Measurements from ENCODE around the gene MYEOV.

Gene MYEOV

GRCh38 chr11:69265911-69266510 is 27.9 kb upstream of the MYEOV start:
- DNase-seq (ENCODE audit: low read depth): no peak

- DNase-seq (ENCODE audit: low read depth): no peak
These were observed 26.6 kb upstream of the MYEOV start for GRCh38 chr11:69267395-69267805.

GRCh38 chr11:69268911-69269310 is 25.0 kb upstream of the MYEOV start:
- DNase-seq (ENCODE audit: low read depth): no peak

GRCh38 chr11:69269388-69269787 is 24.6 kb upstream of the MYEOV start:
- no peak for DNase-seq (ENCODE audit: low read depth)

GRCh38 chr11:69269926-69270697 is 23.8 kb upstream of the MYEOV start:
- no peak for DNase-seq (ENCODE audit: low read depth)

GRCh38 chr11:69270941-69271340 is 23.0 kb upstream of the MYEOV start:
- no peak for DNase-seq (ENCODE audit: low read depth)

- no peak for DNase-seq (ENCODE audit: low read depth)
These were observed 21.9 kb upstream of the MYEOV start for GRCh38 chr11:69272055-69272454.

GRCh38 chr11:69272831-69273485 is 21.0 kb upstream of the MYEOV start:
- no peak for DNase-seq (ENCODE audit: low read depth)

- no peak for DNase-seq (ENCODE audit: low read depth)
These were observed 20.4 kb upstream of the MYEOV start for GRCh38 chr11:69273571-69273970.

- no peak for DNase-seq (ENCODE audit: low read depth)
These were observed 19.4 kb upstream of the MYEOV start for GRCh38 chr11:69274531-69275016.

GRCh38 chr11:69275178-69275577 is 18.8 kb upstream of the MYEOV start:
- no peak for DNase-seq (ENCODE audit: low read depth)

GRCh38 chr11:69276165-69276564 is 17.8 kb upstream of the MYEOV start:
- DNase-seq (ENCODE audit: low read depth): no peak

GRCh38 chr11:69277074-69277809 is 16.7 kb upstream of the MYEOV start:
- no peak for DNase-seq (ENCODE audit: low read depth)

- DNase-seq (ENCODE audit: low read depth): no peak
These were observed 15.7 kb upstream of the MYEOV start for GRCh38 chr11:69278091-69278867.

- DNase-seq (ENCODE audit: low read depth): no peak
These were observed 13.5 kb upstream of the MYEOV start for GRCh38 chr11:69280451-69280850.

GRCh38 chr11:69280994-69281393 is 13.0 kb upstream of the MYEOV start:
- DNase-seq (ENCODE audit: low read depth): peak; percentile 32

- DNase-seq (ENCODE audit: low read depth): no peak
These were observed 10.5 kb upstream of the MYEOV start for GRCh38 chr11:69283446-69283845.

- DNase-seq (ENCODE audit: low read depth): no peak
These were observed 9.9 kb upstream of the MYEOV start for GRCh38 chr11:69284081-69284511.

- DNase-seq (ENCODE audit: low read depth): no peak
These were observed 8.9 kb upstream of the MYEOV start for GRCh38 chr11:69285091-69285490.

- no peak for DNase-seq (ENCODE audit: low read depth)
These were observed 8.2 kb upstream of the MYEOV start for GRCh38 chr11:69285766-69286165.
